Measurements from ENCODE around the gene ERO1B.

GRCh38 chr1:236222632-236223031 is 59.1 kb downstream of the ERO1B start:
- no peak for TF ChIP-seq CTCF (IDR thresholded peaks at IDR 0.05)
- TF ChIP-seq POLR2A (IDR thresholded peaks at IDR 0.05), result no peak
